ENCODE data around the gene HCN2.

- TF ChIP-seq CTCF (conservative IDR thresholded peaks at IDR 0.05): no peak
- TF ChIP-seq EZH2 (IDR thresholded peaks at IDR 0.05; ENCODE audit: low read depth): no peak
These were observed 1.0 kb downstream of the HCN2 start for GRCh38 chr19:590750-591098.

All from PC-9 (cell line).